Endothelial cell of umbilical vein (primary cell): ENCODE results near the gene COL18A1. TPM values are rescaled to one million over a fixed set of nuclear protein-coding genes. Genes with fewer than 3 reads are reported as not detected.
A peak's percentile ranks its signal among the peaks of the same experiment; 100 is the strongest.

Source experiments
- BruUV-seq: library from RNA; stranded (reverse); fragments of 400-500 nt; replicated peaks from 2 replicates; lab custom pipeline; 2021; lab: Mats Ljungman, UMichigan
- CTCF ChIA-PET: fragments of 300-600, 350-600 bp; sonication (Branson Sonifier 250); formaldehyde crosslinking; loops from one replicate; lab custom pipeline; 2021; ENCODE audit warnings: antibody characterized with exemption, inconsistent platforms; lab: Charles Lee
- POLR2A ChIA-PET: fragments of 300-600, 350-600 bp; sonication (Branson Sonifier 250); formaldehyde crosslinking; loops from one replicate; lab custom pipeline; 2021; ENCODE audit warnings: antibody characterized with exemption, inconsistent platforms; lab: Charles Lee
- DNase-seq: peaks from one replicate; pipeline ENCODE4 v3.0.0-alpha.2; 2011; ENCODE audit warnings: low read depth, low spot score
- FAIRE-seq: peaks from 2 replicates; lab custom pipeline; 2011; peaks lifted over from hg19 to GRCh38; lab: Jason Lieb, UNC
- H2AFZ ChIP-seq: 2 replicates; pipeline ENCODE4 v1.6.0; 2012; ENCODE audit warnings: low read depth, low read length, control low read depth, inconsistent platforms
- H3K27ac ChIP-seq: 2 replicates; pipeline ENCODE4 v1.5.1; 2011; ENCODE audit warnings: low read depth, mild to moderate bottlenecking, control low read depth, low read length, moderate library complexity; ENCODE audit not compliant: insufficient read depth
- H3K27me3 ChIP-seq, 2 experiments: 2 replicates each; pipeline versions ENCODE4 v1.6.0 to v1.6.1; 2011; ENCODE audit warnings: low read length in 2 of 2, mixed read lengths in 1 of 2; ENCODE audit not compliant: control insufficient read depth in 2 of 2, insufficient read depth in 2 of 2
- H3K36me3 ChIP-seq, 2 experiments: 2 replicates in 1 of 2; 3 replicates in 1 of 2; pipeline ENCODE4 v1.5.1; 2011; ENCODE audit warnings: low read length in 2 of 2, mild to moderate bottlenecking in 1 of 2, moderate library complexity in 1 of 2; ENCODE audit not compliant: control insufficient read depth in 2 of 2, insufficient read depth in 2 of 2; ENCODE audit errors: extremely low read depth in 1 of 2
- H3K4me1 ChIP-seq: 3 replicates; pipeline ENCODE4 v1.5.1; 2011; ENCODE audit warnings: mild to moderate bottlenecking, low read length; ENCODE audit not compliant: control insufficient read depth, insufficient read depth; ENCODE audit errors: extremely low read depth
- H3K4me2 ChIP-seq: 2 replicates; pipeline ENCODE4 v1.6.1; 2011; ENCODE audit warnings: low read length, control low read depth, mixed read lengths; ENCODE audit not compliant: insufficient read depth
- H3K4me3 ChIP-seq, 3 experiments: fragments of 200-600 bp in 1 of 3; sonication (generic), shearing (Covaris generic) in 1 of 3; replicated peaks in 1 of 3; 2 replicates each; pipeline ENCODE4 v1.5.1; 2011 to 2016; ENCODE audit warnings: control low read depth in 3 of 3, low read length in 3 of 3, mild to moderate bottlenecking in 2 of 3, inconsistent platforms in 1 of 3, low read depth in 1 of 3, moderate library complexity in 1 of 3; ENCODE audit not compliant: insufficient read depth in 1 of 3
- H3K79me2 ChIP-seq: 2 replicates; pipeline ENCODE4 v1.6.0; 2012; ENCODE audit warnings: low read length, inconsistent platforms; ENCODE audit not compliant: control insufficient read depth, insufficient read depth
- H3K9ac ChIP-seq: replicated peaks from 2 replicates; pipeline ENCODE3; 2011; ENCODE audit warnings: low read length, control low read depth; ENCODE audit not compliant: insufficient read depth; ENCODE audit errors: extremely low read depth
- H3K9me1 ChIP-seq: replicated peaks from 3 replicates; pipeline ENCODE4 v1.6.0; 2011; ENCODE audit warnings: mild to moderate bottlenecking, low read length; ENCODE audit not compliant: control insufficient read depth, insufficient read depth; ENCODE audit errors: extremely low read depth
- H3K9me3 ChIP-seq: replicated peaks from 2 replicates; pipeline ENCODE4 v1.5.1; 2012; ENCODE audit warnings: low read length, inconsistent platforms; ENCODE audit not compliant: control insufficient read depth, insufficient read depth
- H4K20me1 ChIP-seq: replicated peaks from 2 replicates; pipeline ENCODE3; 2011; ENCODE audit warnings: mild to moderate bottlenecking, low read length; ENCODE audit not compliant: control insufficient read depth, insufficient read depth; ENCODE audit errors: extremely low read depth
- CTCF ChIP-seq, 2 donors: IDR thresholded peaks; 1 replicate in 1 of 2; 2 replicates in 1 of 2; pipeline ENCODE4 v1.5.1; 2011; ENCODE audit warnings: low read length in 2 of 2, mild to moderate bottlenecking in 2 of 2, moderate library complexity in 2 of 2, control low read depth in 1 of 2, inconsistent platforms in 1 of 2, low read depth in 1 of 2; ENCODE audit not compliant: insufficient read depth in 1 of 2; ENCODE audit errors: extremely low read depth in 1 of 2
- EZH2 ChIP-seq: IDR thresholded peaks from 2 replicates; pipeline ENCODE4 v1.6.1; 2012; ENCODE audit warnings: borderline replicate concordance, low read depth, mild to moderate bottlenecking, moderate library complexity, low read length, inconsistent platforms; ENCODE audit not compliant: severe bottlenecking
- FOS ChIP-seq: IDR thresholded peaks from 2 replicates; pipeline ENCODE4 v1.6.1; 2011; ENCODE audit warnings: mild to moderate bottlenecking, low read length, moderate library complexity, borderline replicate concordance; ENCODE audit not compliant: insufficient read depth
- GATA2 ChIP-seq: IDR thresholded peaks from 2 replicates; pipeline ENCODE4 v1.7.0; 2011; ENCODE audit warnings: low read depth, mild to moderate bottlenecking, moderate library complexity, mixed read lengths, low read length; ENCODE audit not compliant: insufficient read length, insufficient read depth
- JUN ChIP-seq: IDR thresholded peaks from 2 replicates; pipeline ENCODE4 v1.6.1; 2011; ENCODE audit warnings: borderline replicate concordance, low read depth; ENCODE audit not compliant: insufficient read length, insufficient read depth
- MAX ChIP-seq: IDR thresholded peaks from 2 replicates; pipeline ENCODE4 v1.6.1; 2011; ENCODE audit not compliant: insufficient read depth, insufficient read length
- MYC ChIP-seq: IDR thresholded peaks from one replicate; pipeline ENCODE4 v1.6.1; 2011; ENCODE audit warnings: mild to moderate bottlenecking, low read depth, low read length
- POLR2A ChIP-seq: IDR thresholded peaks from 2 replicates; pipeline ENCODE4 v1.6.1; 2012; ENCODE audit warnings: low read depth, mild to moderate bottlenecking, control low read depth, low read length
- dilution Hi-C: fragments of 300-500 bp; cut with MboI; formaldehyde crosslinking; loops from one replicate; pipeline ENCODE4 v1.15.0; 2019; ENCODE audit warnings: low sequenced_read_pairs; ENCODE audit not compliant: extremely low pct_ligation_motif_present
- intact Hi-C: fragments of 100-400 bp; cut with micrococcal nuclease; formaldehyde crosslinking; loops from one replicate; pipeline ENCODE4 v1.10.0; 2022
- polyA plus RNA-seq, 4 experiments: library from polyadenylated mRNA; depleted of rRNA in 3 of 4; stranded (reverse) in 3 of 4; unstranded in 1 of 4; fragments of >200 nt; gene quantifications; 2 replicates each; pipeline versions ENCODE4 v1.2.1 to v1.2.3, GENCODE V29; 2011 to 2012; ENCODE audit warnings: missing spikeins in 1 of 4
- total RNA-seq: library from RNA; stranded (reverse); gene quantifications from 2 replicates; pipeline ENCODE4 v1.2.3, GENCODE V29; 2021

Gene COL18A1
- total and polyA plus RNA-seq, 2 donors (not counting 3 experiments of a cell fraction or from before 2014, with no cell fraction given) = 198 to 252 TPM

GRCh38 chr21:45555251-45555556 is 150.2 kb downstream of the COL18A1 start:
- no TSS peak for BruUV-seq
- peaks cover 0 to 5% of the 10 kb centered on the region in 2 experiments for H3K27me3 ChIP-seq
- POLR2A ChIA-PET = no interaction called here
- peak overlapping the region in 1 of 3 experiments; percentile 35 for H3K4me3 ChIP-seq
- TF ChIP-seq GATA2 (no peak), FOS (no peak), POLR2A (no peak), MAX (no peak), EZH2 (no peak), MYC (no peak)
- dilution Hi-C loops (no loop called here), intact Hi-C loops (loop anchor here (1.0 kb wide), 2 partner anchors 263 to 265 kb away; no protein-coding TSS in a partner anchor)
- H3K9me1 ChIP-seq = no peaks in the 10 kb centered on the region
- H3K27ac ChIP-seq = no peak overlapping the region
- H3K9me3 ChIP-seq = no peaks in the 10 kb centered on the region
- no peaks in the 10 kb centered on the region for H4K20me1 ChIP-seq
- CTCF ChIA-PET = interaction anchor here (1.3 to 3.5 kb wide), 9 partner anchors 12 to 325 kb away, joined by 3 to 103 read pairs (median 13); partner anchors contain the start of gene SLC19A1
- DNase-seq (no peak), FAIRE-seq (no peak)
- no peaks in the 10 kb centered on the region for H3K79me2 ChIP-seq
- H3K36me3 ChIP-seq = no peaks in the 10 kb centered on the region
- peaks cover 25% of the 10 kb centered on the region for H3K4me1 ChIP-seq
- no peak overlapping the region for H2AFZ ChIP-seq
- no peak overlapping the region for H3K9ac ChIP-seq
- H3K4me2 ChIP-seq = no peak overlapping the region

- H3K9me1 ChIP-seq = no peaks in the 10 kb centered on the region
- no peaks in the 10 kb centered on the region for H4K20me1 ChIP-seq
- peak overlapping the region; percentile 34 for H3K9ac ChIP-seq
- H3K9me3 ChIP-seq = no peaks in the 10 kb centered on the region
- no peaks in the 10 kb centered on the region for H3K36me3 ChIP-seq
- peak overlapping the region; percentile 82 for H2AFZ ChIP-seq
- POLR2A ChIA-PET = no interaction called here
- H3K27me3 ChIP-seq = peaks cover 0 to 5% of the 10 kb centered on the region in 2 experiments
- peak overlapping the region; percentile 42 for H3K4me2 ChIP-seq
- no TSS peak for BruUV-seq
- peak overlapping the region in 2 of 3 experiments; percentile 33 to 35 for H3K4me3 ChIP-seq
- TF ChIP-seq CTCF (IDR thresholded peaks at IDR 0.05; ENCODE audit: extremely low read depth in 1 of 2, insufficient read depth in 1 of 2, low read depth in 1 of 2, low read length in 2 of 2) (peak; percentile 53 to 86), MAX (peak; percentile 63), POLR2A (no peak), JUN (no peak), EZH2 (peak; percentile 65)
- intact Hi-C loops = loop anchor here (1.0 to 2.0 kb wide), 4 partner anchors 41 to 265 kb away; partner anchors contain the start of gene PCBP3
- peak; percentile 60 for DNase-seq
- CTCF ChIA-PET = interaction anchor here (0.7 to 3.5 kb wide), 24 partner anchors 9 to 324 kb away, joined by 3 to 103 read pairs (median 6); partner anchors contain the start of genes POFUT2 and SLC19A1
- peaks cover 20% of the 10 kb centered on the region for H3K4me1 ChIP-seq
- dilution Hi-C loops = no loop called here
- FAIRE-seq = peak; percentile 55
- H3K79me2 ChIP-seq = no peaks in the 10 kb centered on the region
- no peak overlapping the region for H3K27ac ChIP-seq
These were observed 150.8 kb downstream of the COL18A1 start for GRCh38 chr21:45555557-45556301.
